HepG2 (cell line): ENCODE measurements around the gene PTGR1. TPM values are rescaled to one million over a fixed set of nuclear protein-coding genes. Genes with fewer than 3 reads are reported as not detected.

ENCODE experiments used
- ARNTL ChIP-seq: sonication (generic); formaldehyde crosslinking; IDR thresholded peaks from 2 replicates; pipeline ENCODE4 v1.4.0; 2020; ENCODE audit warnings: mild to moderate bottlenecking, missing genetic modification reagents
- ATRX ChIP-seq: sonication (generic); formaldehyde crosslinking; IDR thresholded peaks from 2 replicates; pipeline ENCODE4 v1.4.0; 2020; ENCODE audit warnings: missing genetic modification reagents, borderline replicate concordance
- GATA4 ChIP-seq: sonication (generic); IDR thresholded peaks from 2 replicates; pipeline ENCODE4 v1.6.1; 2016; ENCODE audit warnings: antibody characterized with exemption, low read depth, borderline replicate concordance
- KLF6 ChIP-seq: IDR thresholded peaks from 2 replicates; pipeline ENCODE4 v1.8.0; 2016; ENCODE audit warnings: missing biosample characterization, missing genetic modification reagents
- RBAK ChIP-seq: sonication (generic); formaldehyde crosslinking; IDR thresholded peaks from 2 replicates; pipeline ENCODE4 v1.5.1; 2020; ENCODE audit warnings: mild to moderate bottlenecking, missing genetic modification reagents
- TOPORS ChIP-seq: sonication (generic); formaldehyde crosslinking; IDR thresholded peaks from 2 replicates; pipeline ENCODE4 v1.8.0; 2023; ENCODE audit warnings: mild to moderate bottlenecking, missing genetic modification reagents
- ZFP37 ChIP-seq: sonication (generic); formaldehyde crosslinking; IDR thresholded peaks from 2 replicates; pipeline ENCODE4 v1.4.0; 2020; ENCODE audit warnings: missing genetic modification reagents, borderline replicate concordance
- ZNF501 ChIP-seq: sonication (generic); formaldehyde crosslinking; IDR thresholded peaks from 2 replicates; pipeline ENCODE4 v1.5.1; 2020; ENCODE audit warnings: mild to moderate bottlenecking, moderate library complexity, missing genetic modification reagents
- polyA plus RNA-seq, 8 experiments: library from polyadenylated mRNA; depleted of rRNA in 3 of 8; stranded (reverse) in 7 of 8; unstranded in 1 of 8; fragments of >200 nt; fragmentation: Illumina TruSeq in 4 of 8; extraction: Trizol in 4 of 8; gene quantifications; 2 replicates each; pipeline versions ENCODE4 v1.2.1 to v1.2.3, GENCODE V29; 2011 to 2016; ENCODE audit warnings: low read depth in 4 of 8, missing spikeins in 1 of 8, mixed read lengths in 1 of 8; ENCODE audit not compliant: insufficient read depth in 1 of 8
- total RNA-seq, 5 experiments: library from RNA; depleted of rRNA; stranded (reverse); fragments of >200 nt; fragmentation: Illumina TruSeq; extraction: Trizol; gene quantifications; 2 replicates each; pipeline ENCODE4 v1.2.3, GENCODE V29; 2016; ENCODE audit warnings: low read depth in 1 of 5
- TF ChIP-seq, protein P1 (sequence below): sonication (generic); formaldehyde crosslinking; IDR thresholded peaks from 2 replicates; pipeline ENCODE4 v1.8.0; 2022; ENCODE audit warnings: mild to moderate bottlenecking, missing genetic modification reagents, moderate library complexity
- TF ChIP-seq, protein P2 (sequence below), 2 experiments: sonication (generic) in 1 of 2; formaldehyde crosslinking in 1 of 2; IDR thresholded peaks; 2 replicates each; pipeline versions ENCODE4 v1.5.1 to v1.6.1; 2011 to 2020; ENCODE audit warnings: borderline replicate concordance in 1 of 2, low read depth in 1 of 2, low read length in 1 of 2, mild to moderate bottlenecking in 1 of 2, missing genetic modification reagents in 1 of 2, moderate library complexity in 1 of 2
- TF ChIP-seq, protein P3 (sequence below): sonication (generic); formaldehyde crosslinking; IDR thresholded peaks from 2 replicates; pipeline ENCODE4 v1.4.0; 2020; ENCODE audit warnings: missing genetic modification reagents, mild to moderate bottlenecking, borderline replicate concordance
- TF ChIP-seq, protein P4 (sequence below): sonication (generic); formaldehyde crosslinking; IDR thresholded peaks from 2 replicates; pipeline ENCODE4 v1.4.0; 2020; ENCODE audit warnings: mild to moderate bottlenecking, missing genetic modification reagents
- TF ChIP-seq, protein P5 (sequence below): sonication (generic); formaldehyde crosslinking; IDR thresholded peaks from 2 replicates; pipeline ENCODE4 v1.5.0; 2020; ENCODE audit warnings: mild to moderate bottlenecking, missing genetic modification reagents
- TF ChIP-seq, protein P6 (sequence below): IDR thresholded peaks from 2 replicates; pipeline ENCODE4 v1.6.1; 2016; ENCODE audit warnings: missing compliant biosample characterization, missing genetic modification reagents, borderline replicate concordance

PTGR1 gene
- total and polyA plus RNA-seq, 2 of the 13 experiments (the other 11 are each of a cell fraction or from before 2014, with no cell fraction given): 6.0 to 15.8 TPM

DNA sequence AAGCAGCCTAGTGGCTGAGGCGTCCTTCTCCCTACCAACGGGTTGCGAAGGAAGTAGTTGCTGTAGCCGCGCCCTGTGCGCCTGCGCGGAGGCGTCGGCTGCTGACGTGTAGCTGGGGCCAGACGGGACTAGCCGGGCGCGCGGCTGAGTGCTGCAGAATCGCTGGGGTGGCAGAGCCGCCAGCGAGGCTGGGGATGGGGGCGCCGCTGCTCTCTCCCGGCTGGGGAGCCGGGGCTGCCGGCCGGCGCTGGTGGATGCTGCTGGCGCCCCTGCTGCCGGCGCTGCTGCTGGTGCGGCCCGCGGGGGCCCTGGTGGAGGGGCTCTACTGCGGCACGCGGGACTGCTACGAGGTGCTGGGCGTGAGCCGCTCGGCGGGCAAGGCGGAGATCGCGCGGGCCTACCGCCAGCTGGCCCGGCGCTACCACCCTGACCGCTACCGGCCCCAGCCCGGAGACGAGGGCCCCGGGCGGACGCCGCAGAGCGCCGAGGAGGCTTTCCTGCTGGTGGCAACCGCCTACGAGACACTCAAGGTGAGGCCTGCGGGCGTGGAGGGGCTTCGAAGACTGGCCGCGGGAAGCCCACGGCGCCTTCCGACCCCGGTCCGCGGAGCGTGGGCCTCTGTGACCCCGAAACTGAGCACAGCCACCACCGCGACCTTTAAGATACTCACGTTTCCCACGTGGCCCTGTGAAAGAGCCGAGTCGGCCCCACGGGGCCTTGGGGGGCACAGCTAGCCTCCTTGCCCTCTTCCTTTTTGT is 31.9 kb upstream of the PTGR1 start, which contains the start of gene DNAJC25 (continued):
- TF ChIP-seq, protein P1, sequence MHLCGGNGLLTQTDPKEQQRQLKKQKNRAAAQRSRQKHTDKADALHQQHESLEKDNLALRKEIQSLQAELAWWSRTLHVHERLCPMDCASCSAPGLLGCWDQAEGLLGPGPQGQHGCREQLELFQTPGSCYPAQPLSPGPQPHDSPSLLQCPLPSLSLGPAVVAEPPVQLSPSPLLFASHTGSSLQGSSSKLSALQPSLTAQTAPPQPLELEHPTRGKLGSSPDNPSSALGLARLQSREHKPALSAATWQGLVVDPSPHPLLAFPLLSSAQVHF (CRISPR knock-in tag): no peak
- TF ChIP-seq, protein P2, sequence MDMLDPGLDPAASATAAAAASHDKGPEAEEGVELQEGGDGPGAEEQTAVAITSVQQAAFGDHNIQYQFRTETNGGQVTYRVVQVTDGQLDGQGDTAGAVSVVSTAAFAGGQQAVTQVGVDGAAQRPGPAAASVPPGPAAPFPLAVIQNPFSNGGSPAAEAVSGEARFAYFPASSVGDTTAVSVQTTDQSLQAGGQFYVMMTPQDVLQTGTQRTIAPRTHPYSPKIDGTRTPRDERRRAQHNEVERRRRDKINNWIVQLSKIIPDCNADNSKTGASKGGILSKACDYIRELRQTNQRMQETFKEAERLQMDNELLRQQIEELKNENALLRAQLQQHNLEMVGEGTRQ (IDR thresholded peaks at IDR 0.05; ENCODE audit: low read depth, low read length): no peak
- TF ChIP-seq, protein P2 (CRISPR knock-in tag; IDR thresholded peaks at IDR 0.05; ENCODE audit: borderline replicate concordance): no peak; the same call in 1 of the 2 replicates
- TF ChIP-seq ZFP37 (CRISPR knock-in tag): no peak; the same call in 1 of the 2 replicates
- TF ChIP-seq GATA4: peak; percentile 92
- peak; percentile 54; the same call in 1 of the 2 replicates for TF ChIP-seq ZNF501
- 0 out of 2 replicates have a peak, but pooled peaks have one; percentile 19 for TF ChIP-seq ARNTL (CRISPR knock-in tag)
- TF ChIP-seq RBAK (CRISPR knock-in tag): no peak
- no peak for TF ChIP-seq ATRX (CRISPR knock-in tag)
- no peak for TF ChIP-seq TOPORS
- TF ChIP-seq, protein P3, sequence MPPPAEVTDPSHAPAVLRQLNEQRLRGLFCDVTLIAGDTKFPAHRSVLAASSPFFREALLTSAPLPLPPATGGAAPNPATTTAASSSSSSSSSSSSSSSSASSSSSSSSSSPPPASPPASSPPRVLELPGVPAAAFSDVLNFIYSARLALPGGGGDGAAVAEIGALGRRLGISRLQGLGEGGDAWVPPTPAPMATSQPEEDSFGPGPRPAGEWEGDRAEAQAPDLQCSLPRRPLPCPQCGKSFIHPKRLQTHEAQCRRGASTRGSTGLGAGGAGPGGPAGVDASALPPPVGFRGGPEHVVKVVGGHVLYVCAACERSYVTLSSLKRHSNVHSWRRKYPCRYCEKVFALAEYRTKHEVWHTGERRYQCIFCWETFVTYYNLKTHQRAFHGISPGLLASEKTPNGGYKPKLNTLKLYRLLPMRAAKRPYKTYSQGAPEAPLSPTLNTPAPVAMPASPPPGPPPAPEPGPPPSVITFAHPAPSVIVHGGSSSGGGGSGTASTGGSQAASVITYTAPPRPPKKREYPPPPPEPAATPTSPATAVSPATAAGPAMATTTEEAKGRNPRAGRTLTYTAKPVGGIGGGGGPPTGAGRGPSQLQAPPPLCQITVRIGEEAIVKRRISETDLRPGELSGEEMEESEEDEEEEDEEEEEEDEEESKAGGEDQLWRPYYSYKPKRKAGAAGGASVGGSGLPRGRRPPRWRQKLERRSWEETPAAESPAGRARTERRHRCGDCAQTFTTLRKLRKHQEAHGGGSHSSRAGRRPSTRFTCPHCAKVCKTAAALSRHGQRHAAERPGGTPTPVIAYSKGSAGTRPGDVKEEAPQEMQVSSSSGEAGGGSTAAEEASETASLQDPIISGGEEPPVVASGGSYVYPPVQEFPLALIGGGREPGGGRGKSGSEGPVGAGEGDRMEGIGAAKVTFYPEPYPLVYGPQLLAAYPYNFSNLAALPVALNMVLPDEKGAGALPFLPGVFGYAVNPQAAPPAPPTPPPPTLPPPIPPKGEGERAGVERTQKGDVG (CRISPR knock-in tag): no peak; the same call in 1 of the 2 replicates
- TF ChIP-seq, protein P4, sequence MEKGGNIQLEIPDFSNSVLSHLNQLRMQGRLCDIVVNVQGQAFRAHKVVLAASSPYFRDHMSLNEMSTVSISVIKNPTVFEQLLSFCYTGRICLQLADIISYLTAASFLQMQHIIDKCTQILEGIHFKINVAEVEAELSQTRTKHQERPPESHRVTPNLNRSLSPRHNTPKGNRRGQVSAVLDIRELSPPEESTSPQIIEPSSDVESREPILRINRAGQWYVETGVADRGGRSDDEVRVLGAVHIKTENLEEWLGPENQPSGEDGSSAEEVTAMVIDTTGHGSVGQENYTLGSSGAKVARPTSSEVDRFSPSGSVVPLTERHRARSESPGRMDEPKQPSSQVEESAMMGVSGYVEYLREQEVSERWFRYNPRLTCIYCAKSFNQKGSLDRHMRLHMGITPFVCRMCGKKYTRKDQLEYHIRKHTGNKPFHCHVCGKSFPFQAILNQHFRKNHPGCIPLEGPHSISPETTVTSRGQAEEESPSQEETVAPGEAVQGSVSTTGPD (CRISPR knock-in tag): no peak
- peak; percentile 79; the same call in 1 of the 2 replicates for TF ChIP-seq KLF6
- TF ChIP-seq, protein P5, sequence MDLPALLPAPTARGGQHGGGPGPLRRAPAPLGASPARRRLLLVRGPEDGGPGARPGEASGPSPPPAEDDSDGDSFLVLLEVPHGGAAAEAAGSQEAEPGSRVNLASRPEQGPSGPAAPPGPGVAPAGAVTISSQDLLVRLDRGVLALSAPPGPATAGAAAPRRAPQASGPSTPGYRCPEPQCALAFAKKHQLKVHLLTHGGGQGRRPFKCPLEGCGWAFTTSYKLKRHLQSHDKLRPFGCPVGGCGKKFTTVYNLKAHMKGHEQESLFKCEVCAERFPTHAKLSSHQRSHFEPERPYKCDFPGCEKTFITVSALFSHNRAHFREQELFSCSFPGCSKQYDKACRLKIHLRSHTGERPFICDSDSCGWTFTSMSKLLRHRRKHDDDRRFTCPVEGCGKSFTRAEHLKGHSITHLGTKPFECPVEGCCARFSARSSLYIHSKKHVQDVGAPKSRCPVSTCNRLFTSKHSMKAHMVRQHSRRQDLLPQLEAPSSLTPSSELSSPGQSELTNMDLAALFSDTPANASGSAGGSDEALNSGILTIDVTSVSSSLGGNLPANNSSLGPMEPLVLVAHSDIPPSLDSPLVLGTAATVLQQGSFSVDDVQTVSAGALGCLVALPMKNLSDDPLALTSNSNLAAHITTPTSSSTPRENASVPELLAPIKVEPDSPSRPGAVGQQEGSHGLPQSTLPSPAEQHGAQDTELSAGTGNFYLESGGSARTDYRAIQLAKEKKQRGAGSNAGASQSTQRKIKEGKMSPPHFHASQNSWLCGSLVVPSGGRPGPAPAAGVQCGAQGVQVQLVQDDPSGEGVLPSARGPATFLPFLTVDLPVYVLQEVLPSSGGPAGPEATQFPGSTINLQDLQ (CRISPR knock-in tag): no peak
- TF ChIP-seq, protein P6, sequence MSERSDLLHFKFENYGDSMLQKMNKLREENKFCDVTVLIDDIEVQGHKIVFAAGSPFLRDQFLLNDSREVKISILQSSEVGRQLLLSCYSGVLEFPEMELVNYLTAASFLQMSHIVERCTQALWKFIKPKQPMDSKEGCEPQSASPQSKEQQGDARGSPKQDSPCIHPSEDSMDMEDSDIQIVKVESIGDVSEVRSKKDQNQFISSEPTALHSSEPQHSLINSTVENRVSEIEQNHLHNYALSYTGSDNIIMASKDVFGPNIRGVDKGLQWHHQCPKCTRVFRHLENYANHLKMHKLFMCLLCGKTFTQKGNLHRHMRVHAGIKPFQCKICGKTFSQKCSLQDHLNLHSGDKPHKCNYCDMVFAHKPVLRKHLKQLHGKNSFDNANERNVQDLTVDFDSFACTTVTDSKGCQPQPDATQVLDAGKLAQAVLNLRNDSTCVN: 0 out of 2 replicates have a peak, but pooled peaks have one; percentile 6
